Suprapubic skin (tissue), 3 donors: ENCODE results near the gene MRPL4.

Experiments used
- POLR2A ChIP-seq, 2 donors: fragments of 450-650 bp; IDR thresholded peaks; one replicate each; pipeline ENCODE4 v1.6.1; 2017; ENCODE audit warnings: antibody characterized with exemption in 2 of 2, mild to moderate bottlenecking in 2 of 2, moderate library complexity in 2 of 2
- TF ChIP-seq, protein P1 (sequence below), 2 donors: fragments of 200-600 bp in 1 of 2; fragments of 450-650 bp in 1 of 2; sonication (generic) in 1 of 2; IDR thresholded peaks; one replicate each; pipeline ENCODE4 v1.5.1; 2016 to 2019; ENCODE audit warnings: antibody characterized with exemption in 2 of 2, mild to moderate bottlenecking in 1 of 2, moderate library complexity in 1 of 2

DNA sequence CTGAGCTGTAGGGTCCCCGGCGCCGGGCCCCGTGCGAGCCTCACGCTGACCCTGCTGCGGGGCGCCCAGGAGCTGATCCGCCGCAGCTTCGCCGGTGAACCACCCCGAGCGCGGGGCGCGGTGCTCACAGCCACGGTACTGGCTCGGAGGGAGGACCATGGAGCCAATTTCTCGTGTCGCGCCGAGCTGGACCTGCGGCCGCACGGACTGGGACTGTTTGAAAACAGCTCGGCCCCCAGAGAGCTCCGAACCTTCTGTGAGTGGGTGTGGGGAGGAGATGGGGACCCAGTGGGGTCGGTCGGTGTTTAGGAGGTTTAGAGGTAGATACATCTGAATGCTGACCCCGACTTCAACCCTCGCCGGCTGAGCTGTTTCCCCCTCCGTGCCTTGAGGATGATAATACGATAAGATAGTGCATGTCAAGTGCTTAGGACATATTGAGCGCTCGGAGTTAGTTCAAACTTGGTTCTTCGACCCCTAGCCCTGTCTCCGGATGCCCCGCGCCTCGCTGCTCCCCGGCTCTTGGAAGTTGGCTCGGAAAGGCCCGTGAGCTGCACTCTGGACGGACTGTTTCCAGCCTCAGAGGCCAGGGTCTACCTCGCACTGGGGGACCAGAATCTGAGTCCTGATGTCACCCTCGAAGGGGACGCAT is 39.7 kb downstream of the MRPL4 start:
- no peak for TF ChIP-seq POLR2A (IDR thresholded peaks at IDR 0.05)
- TF ChIP-seq, protein P1, sequence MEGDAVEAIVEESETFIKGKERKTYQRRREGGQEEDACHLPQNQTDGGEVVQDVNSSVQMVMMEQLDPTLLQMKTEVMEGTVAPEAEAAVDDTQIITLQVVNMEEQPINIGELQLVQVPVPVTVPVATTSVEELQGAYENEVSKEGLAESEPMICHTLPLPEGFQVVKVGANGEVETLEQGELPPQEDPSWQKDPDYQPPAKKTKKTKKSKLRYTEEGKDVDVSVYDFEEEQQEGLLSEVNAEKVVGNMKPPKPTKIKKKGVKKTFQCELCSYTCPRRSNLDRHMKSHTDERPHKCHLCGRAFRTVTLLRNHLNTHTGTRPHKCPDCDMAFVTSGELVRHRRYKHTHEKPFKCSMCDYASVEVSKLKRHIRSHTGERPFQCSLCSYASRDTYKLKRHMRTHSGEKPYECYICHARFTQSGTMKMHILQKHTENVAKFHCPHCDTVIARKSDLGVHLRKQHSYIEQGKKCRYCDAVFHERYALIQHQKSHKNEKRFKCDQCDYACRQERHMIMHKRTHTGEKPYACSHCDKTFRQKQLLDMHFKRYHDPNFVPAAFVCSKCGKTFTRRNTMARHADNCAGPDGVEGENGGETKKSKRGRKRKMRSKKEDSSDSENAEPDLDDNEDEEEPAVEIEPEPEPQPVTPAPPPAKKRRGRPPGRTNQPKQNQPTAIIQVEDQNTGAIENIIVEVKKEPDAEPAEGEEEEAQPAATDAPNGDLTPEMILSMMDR (IDR thresholded peaks at IDR 0.05), result no peak
